GM19351 (cell line): Measurements from ENCODE around the gene TEDC2.
"Not testable (repeated sequence)": the region's sequence is repeated elsewhere in the genome, so short reads cannot be mapped to it uniquely, and the experiment has no call there.

ENCODE experiments used
- ATAC-seq: cut with Tn5 transposase; IDR thresholded peaks from one replicate; pipeline ENCODE4 v1.9.1; 2021; ENCODE audit warnings: mild to moderate bottlenecking, moderate library complexity; ENCODE audit not compliant: unreplicated experiment

TEDC2 gene

DNA sequence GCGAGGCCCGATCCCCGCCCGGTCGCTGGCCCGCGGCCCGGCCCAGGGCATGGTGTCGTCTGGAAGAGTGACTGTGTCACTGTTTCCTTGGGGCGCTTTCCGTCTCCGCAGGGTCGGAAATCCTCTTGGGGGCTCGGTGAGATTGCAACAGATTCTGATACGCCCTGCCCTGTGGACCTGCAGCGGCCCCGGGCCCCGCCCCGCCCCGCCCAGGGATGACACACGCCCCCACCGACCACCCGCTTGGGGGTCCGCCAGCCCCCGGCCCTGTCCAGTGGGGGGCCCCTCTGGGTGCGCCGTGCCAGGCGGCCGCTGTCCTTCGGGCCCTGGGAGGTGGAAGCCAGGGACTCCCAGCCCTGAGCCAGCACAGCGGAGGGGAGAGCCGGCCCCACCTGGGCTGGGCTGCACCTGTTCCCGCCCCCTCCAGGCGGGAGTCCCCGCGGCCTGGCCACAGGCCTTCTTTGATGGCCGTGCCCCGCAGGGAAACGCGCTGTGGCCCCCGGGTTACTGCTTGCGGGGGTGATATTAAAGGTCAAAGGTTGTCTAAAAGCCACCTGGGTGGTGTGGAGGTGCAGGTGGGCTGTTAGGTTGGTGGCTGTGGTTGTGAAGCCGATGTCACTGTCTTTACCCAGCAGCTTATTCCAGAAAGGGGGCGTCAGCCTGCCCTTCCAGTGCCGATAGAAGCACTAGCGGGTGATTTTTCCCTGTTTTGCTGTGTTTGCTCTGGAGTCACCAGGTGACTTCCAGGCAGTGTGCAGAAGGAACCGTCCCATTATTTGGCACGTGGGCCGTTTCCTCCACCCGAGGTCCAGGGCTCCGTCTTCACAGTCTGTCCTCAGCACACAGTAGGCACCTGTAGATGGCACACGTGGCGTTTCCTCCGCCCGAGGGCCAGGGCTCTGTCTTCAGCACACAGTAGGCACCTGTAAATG is 15.8 kb downstream of the TEDC2 start:
- ATAC-seq = peak; percentile 14

DNA sequence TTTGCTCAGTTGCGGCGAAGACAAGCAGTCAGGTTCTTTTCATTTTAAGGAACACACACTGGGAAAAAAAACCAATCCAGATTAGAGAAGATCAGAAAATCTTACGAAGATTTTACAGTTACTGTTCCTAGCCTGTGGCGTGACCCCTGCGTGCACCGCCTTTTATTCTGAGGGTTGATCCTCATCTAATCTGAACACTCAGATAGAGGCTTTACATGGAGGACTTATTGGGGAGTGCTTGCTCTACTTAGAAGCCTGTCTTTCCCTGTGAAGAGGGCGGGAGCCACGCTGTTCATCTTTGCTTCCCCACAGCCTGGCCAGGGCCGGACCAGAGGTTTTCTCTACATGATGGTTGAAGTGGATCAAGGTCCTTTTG is 16.4 kb downstream of the TEDC2 start:
- no peak for ATAC-seq

DNA sequence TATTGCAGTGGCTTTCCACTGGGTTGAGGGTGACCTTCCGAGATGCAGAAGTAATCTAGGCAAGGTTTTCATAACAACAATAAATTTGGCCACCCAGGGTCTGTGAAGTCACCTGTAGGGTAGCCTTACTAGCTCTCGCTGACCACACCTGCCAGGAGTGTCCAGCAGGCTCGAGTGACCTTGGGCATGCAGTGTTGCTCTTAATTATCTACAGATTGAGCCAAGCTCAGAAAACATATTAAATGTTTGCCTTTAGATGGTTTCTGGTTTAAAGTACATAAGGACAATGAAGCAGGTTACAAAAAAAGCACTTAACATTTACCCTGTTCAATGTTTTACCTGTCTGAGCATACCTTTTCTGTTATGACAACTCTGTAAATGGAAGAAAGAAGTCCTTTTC is 16.8 kb downstream of the TEDC2 start:
- no peak for ATAC-seq

DNA sequence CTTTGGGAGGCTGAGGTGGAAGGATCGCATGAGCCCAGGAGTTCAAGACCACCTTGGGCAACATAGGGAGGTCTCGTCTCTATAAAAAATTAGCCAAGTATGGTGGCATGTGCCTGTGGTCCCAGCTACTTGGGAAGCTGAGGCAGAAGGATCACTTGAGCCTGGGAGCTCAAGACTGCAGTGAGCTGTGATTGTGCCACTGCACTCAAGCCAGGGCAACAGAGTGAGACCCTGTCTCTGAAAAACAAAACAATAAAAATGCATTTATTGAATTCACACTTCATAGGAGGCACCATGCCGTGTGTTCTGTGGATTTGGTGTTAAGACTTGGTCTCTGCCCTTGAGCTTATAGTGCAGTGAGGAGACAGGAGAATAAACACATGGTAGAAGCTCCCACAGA is 17.4 kb downstream of the TEDC2 start:
- no peak for ATAC-seq

DNA sequence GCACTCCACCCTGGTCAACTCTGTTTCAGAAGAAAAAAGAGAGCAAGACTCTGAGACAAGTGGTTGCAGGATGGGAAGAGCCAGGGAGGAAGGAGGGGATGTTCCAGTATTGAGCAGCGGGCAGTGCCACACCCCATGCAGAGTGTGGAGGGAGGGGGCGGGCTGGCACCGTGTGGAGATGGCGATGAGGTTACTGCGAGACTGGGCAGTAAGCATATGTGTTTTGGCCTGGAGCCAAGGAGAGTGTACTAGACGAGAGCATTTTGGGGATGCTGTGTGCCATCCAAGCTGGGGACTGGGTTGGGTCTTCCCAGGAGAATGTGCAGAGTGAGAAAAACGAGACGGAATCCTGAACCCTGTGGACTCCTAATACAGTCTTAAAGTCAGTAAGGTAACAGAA is 18.4 kb downstream of the TEDC2 start:
- ATAC-seq = no peak

DNA sequence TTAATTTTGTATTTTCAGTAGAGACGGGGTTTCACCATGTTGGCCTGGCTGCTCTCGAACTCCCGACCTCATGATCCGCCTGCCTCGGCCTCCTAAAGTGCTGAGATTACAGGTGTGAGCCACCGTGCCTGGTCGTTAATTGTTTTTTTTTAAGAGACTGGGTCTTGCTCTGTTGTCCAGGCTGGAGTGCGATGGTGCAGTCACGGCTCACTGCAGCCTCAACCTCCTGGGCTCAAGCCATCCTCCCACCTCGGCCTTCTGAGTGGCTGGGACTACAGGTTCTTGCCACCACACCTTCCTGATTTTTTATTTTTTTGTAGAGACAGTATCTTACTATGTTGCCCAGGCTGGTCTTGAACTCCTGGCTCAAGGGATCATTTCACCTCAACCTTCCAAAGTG is 20.1 kb downstream of the TEDC2 start:
- ATAC-seq = not testable (repeated sequence)

DNA sequence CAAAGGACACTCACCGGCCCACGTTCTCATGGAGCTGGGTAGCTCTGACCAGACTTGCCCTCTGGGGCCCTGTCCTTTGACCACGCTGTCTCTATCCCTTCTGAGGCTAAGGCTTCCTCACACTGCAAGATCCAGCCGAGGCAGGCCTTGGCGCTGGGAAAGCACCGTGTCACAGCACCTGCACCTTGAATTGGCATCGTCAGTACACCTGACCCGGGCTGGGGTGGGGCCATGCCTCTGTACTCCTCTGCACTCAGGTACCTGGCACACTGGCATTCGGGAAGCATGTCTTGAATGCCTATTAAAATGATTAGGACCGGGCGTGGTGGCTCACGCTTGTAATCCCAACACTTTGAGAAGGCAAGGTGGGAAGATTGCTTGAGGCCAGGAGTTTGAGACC is 21.0 kb downstream of the TEDC2 start:
- ATAC-seq = no peak

DNA sequence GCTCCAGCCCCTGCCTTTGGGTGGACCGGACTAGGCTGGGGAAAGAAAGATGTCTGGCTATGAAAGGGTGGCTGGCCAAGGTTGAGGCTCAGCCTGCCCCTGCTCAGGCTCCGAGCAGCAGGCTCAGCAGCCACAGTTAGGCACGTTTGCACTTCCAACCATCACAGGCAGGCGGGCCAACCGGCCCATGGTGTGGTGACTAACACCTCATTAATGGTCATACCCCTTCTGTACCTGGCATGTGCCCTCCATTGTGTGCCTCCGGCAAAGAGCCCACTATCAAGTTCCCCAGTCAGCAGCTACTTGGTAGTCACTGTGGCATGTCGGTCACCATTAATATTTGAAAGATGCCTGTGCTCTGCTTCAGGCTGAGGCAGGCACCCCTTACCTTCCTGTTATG is 21.8 kb downstream of the TEDC2 start:
- no peak for ATAC-seq

DNA sequence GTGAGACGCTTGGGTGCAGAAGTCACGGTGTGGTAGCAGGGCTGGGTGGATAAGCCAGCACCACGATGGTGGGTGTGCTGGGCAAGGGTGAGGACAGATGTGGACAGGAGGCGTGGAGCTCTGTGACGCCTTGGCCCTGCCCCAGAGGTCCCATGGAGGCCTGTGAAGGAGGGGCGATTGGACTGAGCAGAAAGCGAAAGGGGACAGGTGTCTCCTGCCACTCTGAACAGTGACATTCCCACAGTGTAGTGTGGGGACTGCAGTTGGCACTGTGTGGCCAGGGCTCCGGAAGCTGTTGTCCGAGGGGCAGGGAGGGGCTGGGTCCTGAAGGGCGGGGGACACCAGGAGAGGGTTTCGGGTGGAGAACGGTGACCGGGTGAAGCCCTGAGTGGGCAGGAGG is 22.3 kb downstream of the TEDC2 start:
- ATAC-seq = no peak

DNA sequence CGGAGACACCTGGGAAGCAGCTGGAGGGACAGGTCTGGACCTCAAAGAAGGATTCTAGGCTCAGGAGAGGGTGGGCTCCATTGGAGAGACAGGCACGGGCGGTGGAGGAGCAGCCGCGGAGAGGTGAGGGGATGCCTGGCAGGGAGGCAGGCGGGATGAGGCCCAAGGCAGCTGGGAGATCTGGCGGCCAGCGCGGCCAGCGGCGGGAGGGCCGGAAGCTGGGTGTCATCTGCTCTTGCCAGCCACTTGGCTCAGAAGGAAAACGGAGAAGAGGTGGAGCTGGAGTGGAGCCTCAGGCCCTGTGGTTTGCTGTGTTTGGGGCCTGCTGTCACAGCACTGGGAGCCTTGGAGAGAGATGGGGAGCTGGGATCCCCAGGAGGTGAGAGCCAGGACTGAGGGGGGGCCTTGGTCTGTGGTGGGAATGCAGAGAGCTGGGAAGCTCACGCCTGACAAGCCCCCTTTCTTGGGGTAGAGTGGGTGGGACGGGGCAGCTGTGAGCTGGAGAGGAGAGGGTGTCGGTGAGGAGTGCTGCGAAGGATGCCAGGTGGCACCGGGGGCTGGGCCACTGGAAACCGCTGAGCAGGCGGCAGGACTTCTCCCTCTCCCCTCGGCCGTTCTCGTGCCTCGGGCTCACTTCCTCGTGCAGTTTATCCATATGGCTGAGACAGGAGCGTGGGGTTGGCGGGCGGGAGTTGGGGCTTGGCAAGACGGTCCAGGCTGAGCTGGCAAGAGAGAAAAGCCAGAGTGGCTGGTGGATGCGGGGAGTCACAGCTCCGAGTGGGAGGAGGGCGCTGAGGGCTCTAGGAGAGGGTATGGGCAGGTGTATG is 23.0 kb downstream of the TEDC2 start:
- no peak for ATAC-seq

DNA sequence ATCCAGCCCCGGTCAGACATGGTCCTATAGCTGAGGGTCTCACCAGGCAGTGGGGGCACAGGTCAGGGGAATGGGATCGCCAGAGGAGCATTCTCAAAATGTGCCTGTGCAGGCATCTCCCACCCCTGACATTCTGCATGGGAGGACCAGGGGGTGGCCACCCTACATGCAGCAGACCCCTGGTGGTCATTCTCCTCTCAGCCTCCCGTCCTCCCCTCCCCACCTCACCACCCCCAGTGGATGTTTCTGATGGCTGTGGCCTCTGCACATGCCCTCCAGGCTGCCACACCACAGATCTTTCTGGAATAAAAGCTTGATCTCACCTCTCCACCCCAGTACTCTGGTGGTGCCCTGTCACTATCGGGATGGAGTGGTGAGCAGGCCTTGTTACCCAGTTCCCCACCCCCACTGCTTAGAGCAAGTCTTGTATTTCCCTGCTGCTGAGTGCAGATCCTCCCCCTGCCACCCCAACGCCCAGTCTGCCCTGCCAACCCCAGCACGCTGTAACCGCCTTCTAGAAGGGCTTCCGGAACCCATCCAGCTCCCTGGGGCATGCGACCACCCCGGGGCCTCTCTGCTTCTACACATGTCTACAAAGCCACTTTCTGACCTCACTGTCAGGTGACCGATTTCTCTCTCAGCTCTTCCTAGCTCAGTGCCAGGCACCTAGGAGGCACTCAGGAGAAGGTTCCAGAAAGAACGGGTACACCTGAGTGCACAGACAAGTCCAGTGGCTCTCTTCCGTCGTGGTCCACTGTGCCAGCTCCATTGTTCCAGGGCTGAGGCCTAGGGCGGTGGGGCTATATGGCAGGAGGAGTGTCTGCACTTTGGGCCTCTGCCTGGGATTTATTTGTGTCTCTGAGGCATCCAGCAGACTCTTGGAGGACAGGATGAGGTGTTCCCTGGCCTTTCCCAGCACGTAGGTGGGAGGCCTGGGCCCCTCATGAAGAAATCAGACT is 24.3 kb downstream of the TEDC2 start:
- no peak for ATAC-seq

DNA sequence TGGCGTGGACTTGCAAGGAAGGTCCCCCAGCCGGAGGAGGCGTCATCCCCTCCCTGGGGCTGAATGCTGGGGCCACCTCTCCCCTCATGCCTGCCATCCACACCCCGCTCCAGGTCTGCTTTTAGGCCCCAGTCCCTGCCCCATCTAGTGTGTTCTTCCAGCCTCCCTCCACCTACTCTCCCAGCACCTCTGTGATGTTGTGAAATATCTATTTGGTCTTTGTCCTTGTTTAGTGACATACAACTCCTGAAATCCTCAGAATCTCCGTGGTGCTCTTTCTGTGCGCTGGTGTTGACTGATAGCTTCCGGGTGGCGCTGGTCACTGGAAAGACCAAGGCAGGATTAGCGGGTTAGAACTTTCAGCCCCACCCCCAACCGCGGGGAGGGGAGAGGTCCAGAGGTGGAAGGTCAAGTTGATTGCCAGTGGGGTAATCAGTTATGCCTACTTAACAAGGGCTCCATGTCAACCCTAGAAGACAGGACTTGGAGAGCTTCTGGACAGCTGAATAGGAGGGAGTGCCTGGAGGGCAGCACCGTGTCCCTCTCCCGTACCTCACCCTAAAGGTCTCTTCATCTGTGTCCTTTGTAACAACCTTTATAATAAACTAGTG is 25.1 kb downstream of the TEDC2 start:
- no peak for ATAC-seq

DNA sequence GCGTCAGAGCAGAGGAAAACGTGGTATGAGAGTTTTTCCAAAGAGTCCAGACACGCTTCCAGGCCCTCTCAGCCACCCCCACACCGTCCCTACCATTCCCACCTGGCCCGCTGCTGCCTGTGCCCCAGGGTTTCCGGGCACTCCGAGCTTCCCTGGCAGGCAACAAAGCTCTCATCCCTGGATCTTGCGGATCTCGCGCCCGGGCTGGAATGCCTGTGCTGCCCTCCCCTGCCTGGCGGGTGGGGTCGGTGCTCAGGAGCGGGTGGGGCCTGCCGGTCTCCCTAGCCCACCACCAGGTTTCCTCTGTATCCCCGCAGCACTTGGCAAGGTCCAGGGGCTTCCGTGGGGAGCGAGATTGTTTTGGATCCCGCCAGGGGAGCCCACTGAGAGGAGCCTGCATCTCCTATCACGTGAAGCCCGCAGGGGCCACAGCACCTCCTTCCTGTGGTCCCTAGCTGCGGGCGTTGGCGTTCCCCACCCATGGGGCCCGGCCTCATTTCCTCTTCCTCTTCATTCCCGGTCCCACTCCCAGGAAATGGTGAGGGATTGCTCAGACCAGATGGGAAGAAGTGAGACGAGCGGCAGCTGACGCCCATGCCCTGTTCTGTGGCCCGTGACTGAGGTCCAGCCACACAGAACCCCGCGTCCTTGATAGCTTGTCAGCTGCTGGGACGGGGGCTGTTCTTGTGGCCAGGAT is 26.1 kb downstream of the TEDC2 start:
- no peak for ATAC-seq

DNA sequence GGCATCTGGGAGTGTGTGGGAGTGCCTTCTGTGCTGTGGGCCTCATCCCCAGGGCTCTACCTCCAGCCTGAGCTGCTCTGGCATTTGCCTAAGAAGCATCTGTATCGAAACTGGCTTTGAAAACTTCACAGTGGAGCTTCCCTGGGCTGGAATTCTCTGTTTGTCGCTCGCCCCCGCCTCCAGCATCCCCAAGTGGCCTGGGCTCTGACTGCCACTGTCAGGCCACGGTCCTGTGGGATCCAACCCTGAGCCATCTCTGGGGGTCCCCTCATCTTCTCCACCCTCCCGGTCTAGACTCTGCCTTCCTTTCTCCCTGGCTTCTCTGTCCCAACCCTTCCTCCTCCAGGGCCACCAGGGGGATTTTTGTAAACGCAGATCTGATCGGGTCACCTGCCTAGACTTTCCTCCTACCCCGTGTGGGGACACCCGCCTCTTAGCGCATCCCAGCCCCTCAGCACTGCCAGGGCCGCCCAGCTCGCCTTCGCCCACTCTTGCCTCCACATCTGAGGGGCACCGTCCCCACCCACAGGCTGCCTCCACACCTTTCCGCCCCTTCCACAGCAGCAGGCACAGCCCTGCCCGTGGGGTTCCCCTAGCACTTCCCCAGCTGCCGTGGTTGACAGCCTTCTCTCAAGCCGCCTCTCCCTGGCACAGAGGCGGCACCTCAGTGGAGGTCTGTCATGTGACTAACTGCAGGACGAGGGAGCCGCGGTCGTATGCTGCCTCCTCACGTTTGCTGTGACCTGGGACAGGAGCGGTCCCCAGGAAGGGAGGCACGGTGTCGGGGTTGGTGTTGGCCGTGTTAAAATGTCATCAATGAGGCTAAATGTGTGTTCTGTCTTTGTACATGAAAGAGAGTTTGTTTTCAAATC is 27.0 kb downstream of the TEDC2 start:
- no peak for ATAC-seq

DNA sequence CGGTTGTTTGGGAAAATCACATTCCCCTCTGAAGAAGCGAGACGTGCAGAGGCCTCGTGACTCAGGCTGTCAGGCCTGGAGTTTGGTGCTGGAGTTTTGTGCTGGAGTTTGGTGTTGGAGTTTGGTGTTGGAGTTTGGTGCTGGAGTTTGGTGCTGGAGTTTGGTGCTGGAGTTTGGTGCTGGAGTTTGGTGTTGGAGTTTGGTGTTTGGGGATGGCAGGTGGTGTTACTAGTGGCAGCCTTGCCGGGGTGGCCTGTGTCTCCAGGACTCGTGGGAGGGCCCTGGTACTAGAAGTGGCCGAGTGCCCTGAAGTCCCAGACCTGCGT is 27.6 kb downstream of the TEDC2 start:
- no peak for ATAC-seq

DNA sequence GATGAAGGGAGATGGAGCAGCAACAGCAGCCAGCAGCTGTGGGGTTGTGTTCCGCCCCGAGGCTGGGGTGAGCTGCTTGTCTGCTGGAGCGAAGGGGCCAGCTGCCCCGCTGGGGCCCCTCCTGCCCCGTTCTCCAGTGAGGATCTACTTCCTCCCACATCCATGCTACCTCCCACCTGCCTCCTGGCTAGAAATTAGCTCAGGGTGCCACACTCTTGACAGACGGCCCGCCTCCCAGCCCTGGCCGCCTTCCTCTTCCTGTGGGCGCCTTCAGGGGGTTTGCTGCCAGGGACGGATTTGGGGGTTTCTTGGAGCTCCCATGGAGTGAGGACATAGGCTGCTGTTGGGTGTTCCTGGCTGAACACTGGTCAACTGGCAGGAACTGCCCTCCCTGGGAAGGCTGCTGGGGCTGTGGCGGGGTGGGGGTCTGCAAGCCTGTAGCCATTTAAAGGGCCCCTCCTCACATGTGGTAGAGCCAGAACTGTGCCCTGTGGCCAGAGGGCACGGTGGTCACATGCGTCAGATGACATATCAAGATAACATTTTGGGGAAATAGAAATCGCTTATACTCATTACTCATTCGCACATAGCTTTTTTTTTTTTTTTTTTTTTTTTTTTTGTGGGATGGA is 28.1 kb downstream of the TEDC2 start:
- ATAC-seq = no peak

DNA sequence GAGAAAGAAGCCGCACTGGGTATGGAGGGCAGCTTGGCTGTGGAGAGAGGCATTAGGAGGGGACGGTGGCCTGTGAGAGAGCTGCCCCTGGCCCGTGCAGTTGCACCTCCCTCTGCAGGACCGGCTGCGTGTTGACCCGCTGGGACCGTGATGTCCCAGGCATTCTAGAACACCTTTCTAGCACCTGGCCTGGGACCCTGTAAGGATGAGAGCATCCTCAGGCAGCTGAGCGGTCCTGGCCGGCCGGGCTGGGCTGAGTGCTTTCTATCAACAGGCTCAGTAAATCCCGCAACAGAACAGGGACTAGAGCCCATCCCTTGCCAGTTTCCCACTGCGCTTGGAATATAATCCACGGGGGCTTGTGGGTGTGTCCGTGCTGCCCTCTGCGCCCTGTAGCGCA is 29.7 kb downstream of the TEDC2 start:
- no peak for ATAC-seq

DNA sequence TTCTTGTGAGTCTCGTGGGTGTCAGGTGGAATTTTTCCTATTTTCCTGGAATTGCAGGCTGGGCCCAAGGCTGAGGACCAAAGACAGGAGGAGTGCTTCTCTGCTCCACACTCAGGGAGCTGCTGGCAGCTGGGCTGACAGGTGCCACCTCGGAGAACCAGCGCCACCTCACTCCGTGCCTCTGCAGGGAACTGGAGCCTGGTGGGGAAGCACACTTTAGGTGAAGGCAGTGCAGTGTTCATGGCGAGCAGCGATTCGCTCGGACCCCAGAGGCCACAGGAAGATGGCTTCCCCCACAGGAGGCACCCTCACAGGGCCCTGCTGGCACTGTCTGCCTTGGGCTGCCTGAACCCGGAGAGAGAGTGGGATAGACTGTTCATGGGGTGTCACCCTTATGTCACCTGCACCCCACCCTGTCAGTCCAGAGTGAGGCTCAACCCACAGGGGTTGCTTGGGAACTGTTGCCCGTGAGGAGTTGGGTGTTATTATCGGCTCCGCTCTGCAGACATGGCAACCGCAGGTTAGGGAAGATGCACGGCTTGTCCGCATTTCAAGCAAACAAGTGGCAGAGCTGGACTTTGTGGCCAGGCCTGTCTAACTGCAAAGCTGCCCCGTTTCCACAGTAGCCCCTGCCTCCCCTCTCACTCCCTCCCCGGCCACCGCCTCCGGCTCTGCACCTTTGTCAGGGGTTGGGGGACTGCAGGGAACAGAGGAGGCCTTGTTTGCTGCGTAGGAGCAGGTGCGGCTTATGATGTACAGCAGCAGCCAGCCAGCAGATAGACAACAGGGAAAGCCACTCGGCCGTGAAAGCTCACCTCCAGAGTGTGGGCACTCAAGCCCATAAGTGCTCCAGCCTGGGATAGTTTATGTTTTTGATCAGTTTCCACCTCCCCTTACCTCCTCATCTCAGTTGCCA is 30.5 kb downstream of the TEDC2 start:
- no peak for ATAC-seq
